ENCODE data around the gene PIK3AP1. TPM values are rescaled to one million over a fixed set of nuclear protein-coding genes. Genes with fewer than 3 reads are reported as not detected.

PIK3AP1 gene
- total RNA-seq, 3 donors from 2014 or later, result 3.2 to 6.9 (median 5.7) TPM

GRCh38 chr10:96660297-96660696 lies 60.0 kb downstream of the PIK3AP1 start:
- Mint-ChIP-seq H3K9me3 (no peaks in the 10 kb centered on the region), H3K27me3 (ENCODE audit: low read depth) (no peaks in the 10 kb centered on the region)
- DNase-seq, result no peak

DNA sequence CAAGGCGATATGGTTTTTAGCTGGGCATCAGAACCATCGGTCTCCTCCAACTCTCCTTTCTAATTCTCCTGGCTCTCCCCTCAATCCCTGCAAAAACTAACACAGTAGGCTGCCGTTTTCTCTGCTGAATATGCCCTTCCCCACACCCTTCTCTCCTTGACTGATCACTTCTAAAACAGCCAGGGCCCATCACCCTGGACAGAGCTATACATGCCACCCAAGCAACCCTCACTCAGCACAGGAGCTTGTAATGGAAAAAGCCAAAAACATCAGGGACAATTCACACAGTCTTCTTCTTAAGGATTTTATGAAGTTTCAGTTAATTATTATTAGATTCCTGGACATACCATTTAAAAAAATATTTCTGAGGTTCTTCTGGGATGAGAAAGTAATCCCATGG lies 61.5 kb downstream of the PIK3AP1 start:
- Mint-ChIP-seq H3K36me3 (ENCODE audit: insufficient read depth) (peaks cover 2% of the 10 kb centered on the region), H3K27me3 (ENCODE audit: low read depth) (no peaks in the 10 kb centered on the region), H3K4me1 (ENCODE audit: low read depth) (peaks cover 16% of the 10 kb centered on the region), H3K9me3 (no peaks in the 10 kb centered on the region), H3K4me3 (no peak overlapping the region)
- ATAC-seq, result no peak
- DNase-seq, result no peak

More at GRCh38 chr10:96660297-96660696, 60.0 kb downstream of the PIK3AP1 start:
- Mint-ChIP-seq H3K4me3 (no peak overlapping the region), H3K36me3 (ENCODE audit: insufficient read depth) (peaks cover 2% of the 10 kb centered on the region), H3K4me1 (ENCODE audit: low read depth) (peaks cover 16% of the 10 kb centered on the region)
- ATAC-seq, result no peak

GRCh38 chr10:96657385-96657784 lies 62.9 kb downstream of the PIK3AP1 start:
- no peaks in the 10 kb centered on the region for H3K27me3 Mint-ChIP-seq (ENCODE audit: low read depth)
- peaks cover 15% of the 10 kb centered on the region for H3K4me1 Mint-ChIP-seq (ENCODE audit: low read depth)
- ATAC-seq (no peak), DNase-seq (no peak)
- H3K4me3 Mint-ChIP-seq, result no peak overlapping the region
- H3K9me3 Mint-ChIP-seq, result no peaks in the 10 kb centered on the region
- H3K36me3 Mint-ChIP-seq (ENCODE audit: insufficient read depth), result peaks cover 2% of the 10 kb centered on the region

DNA sequence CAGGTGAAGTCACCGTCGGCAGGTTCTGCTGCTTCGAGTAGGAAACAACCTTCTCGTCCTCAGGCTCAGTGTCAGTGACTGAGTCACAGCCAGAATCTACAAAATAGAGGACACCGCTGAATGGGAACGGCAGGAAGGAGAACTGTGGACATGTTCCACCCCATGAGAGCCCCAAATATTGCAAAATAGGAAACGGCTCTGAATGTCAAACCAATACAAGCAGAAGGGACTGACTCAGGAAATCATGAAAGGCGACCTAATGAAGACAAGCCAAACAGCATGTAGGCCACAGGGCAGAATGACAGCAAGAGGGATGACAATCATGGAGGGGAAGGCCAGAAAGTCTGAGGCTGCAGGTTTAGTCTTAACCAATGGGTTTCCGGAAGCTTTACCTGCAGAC lies 63.5 kb downstream of the PIK3AP1 start:
- Mint-ChIP-seq H3K36me3 (ENCODE audit: insufficient read depth) (peaks cover 2% of the 10 kb centered on the region), H3K4me3 (no peak overlapping the region), H3K4me1 (ENCODE audit: low read depth) (peaks cover 20% of the 10 kb centered on the region), H3K9me3 (no peaks in the 10 kb centered on the region), H3K27me3 (ENCODE audit: low read depth) (no peaks in the 10 kb centered on the region)
- no peak for ATAC-seq
- no peak for DNase-seq

GRCh38 chr10:96656198-96656577 lies 64.1 kb downstream of the PIK3AP1 start:
- DNase-seq (no peak), ATAC-seq (no peak)
- H3K36me3 Mint-ChIP-seq (ENCODE audit: insufficient read depth), result peaks cover 2% of the 10 kb centered on the region
- no peaks in the 10 kb centered on the region for H3K9me3 Mint-ChIP-seq
- H3K4me3 Mint-ChIP-seq, result no peak overlapping the region
- H3K27me3 Mint-ChIP-seq (ENCODE audit: low read depth), result no peaks in the 10 kb centered on the region
- peaks cover 26% of the 10 kb centered on the region for H3K4me1 Mint-ChIP-seq (ENCODE audit: low read depth)

GRCh38 chr10:96655461-96656197 lies 64.7 kb downstream of the PIK3AP1 start:
- no peaks in the 10 kb centered on the region for H3K9me3 Mint-ChIP-seq
- H3K4me3 Mint-ChIP-seq, result no peak overlapping the region
- no peak for ATAC-seq
- peaks cover 31% of the 10 kb centered on the region for H3K4me1 Mint-ChIP-seq (ENCODE audit: low read depth)
- peaks cover 2% of the 10 kb centered on the region for H3K36me3 Mint-ChIP-seq (ENCODE audit: insufficient read depth)
- no peak for DNase-seq
- H3K27me3 Mint-ChIP-seq (ENCODE audit: low read depth), result no peaks in the 10 kb centered on the region

DNA sequence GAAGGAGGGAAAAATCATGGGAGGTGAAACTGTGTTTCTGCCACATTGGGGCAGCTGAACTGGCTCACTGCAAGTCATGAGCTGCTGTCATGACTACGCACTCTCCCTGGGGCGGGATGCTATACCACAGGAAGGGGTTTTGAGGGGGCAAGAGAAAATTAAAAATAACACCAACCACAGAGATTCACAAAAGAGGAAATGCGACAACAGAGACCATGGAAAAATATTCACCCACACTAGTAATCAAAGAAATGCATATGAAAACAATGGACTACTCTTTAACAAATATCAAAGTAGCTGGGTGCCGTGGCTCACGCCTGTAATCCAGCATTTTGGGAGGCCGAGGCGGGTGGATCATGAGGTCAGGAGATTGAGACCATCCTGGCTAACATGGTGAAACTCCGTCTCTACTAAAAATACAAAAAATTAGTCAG lies 68.3 kb downstream of the PIK3AP1 start:
- Mint-ChIP-seq H3K27me3 (ENCODE audit: low read depth) (no peaks in the 10 kb centered on the region), H3K4me3 (no peak overlapping the region), H3K36me3 (ENCODE audit: insufficient read depth) (peaks cover 2% of the 10 kb centered on the region), H3K9me3 (no peaks in the 10 kb centered on the region), H3K4me1 (ENCODE audit: low read depth) (peaks cover 40% of the 10 kb centered on the region)
- DNase-seq, result no peak
- ATAC-seq, result peak in 1 of 2 donors; percentile 61

- Mint-ChIP-seq H3K9me3 (no peaks in the 10 kb centered on the region), H3K4me1 (ENCODE audit: low read depth) (peaks cover 44% of the 10 kb centered on the region), H3K36me3 (ENCODE audit: insufficient read depth) (peaks cover 2% of the 10 kb centered on the region), H3K27me3 (ENCODE audit: low read depth) (no peaks in the 10 kb centered on the region), H3K4me3 (no peak overlapping the region)
- DNase-seq (no peak), ATAC-seq (peak in 1 of 2 donors; percentile 41)
These were observed 69.4 kb downstream of the PIK3AP1 start for GRCh38 chr10:96650958-96651357.

DNA sequence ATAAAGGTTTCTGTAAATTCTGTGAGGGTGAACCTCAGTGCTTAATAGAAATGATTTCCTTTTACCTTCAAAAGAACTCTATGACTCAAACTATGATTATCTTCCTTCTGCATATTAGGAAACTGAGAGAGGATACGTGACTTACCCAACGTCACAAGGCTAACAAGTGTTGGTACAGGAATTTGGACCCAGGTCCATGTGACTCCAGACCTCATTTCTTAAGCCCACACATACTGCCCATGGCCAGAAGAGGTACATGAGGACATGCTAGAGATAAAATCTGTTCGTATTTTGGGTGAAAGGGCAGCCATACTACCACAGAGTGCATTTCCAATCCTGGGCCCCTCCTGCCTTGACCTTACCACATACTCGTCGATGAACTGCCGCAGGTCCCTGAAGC lies 72.0 kb downstream of the PIK3AP1 start:
- Mint-ChIP-seq H3K27me3 (ENCODE audit: low read depth) (no peaks in the 10 kb centered on the region), H3K4me3 (no peak overlapping the region), H3K9me3 (no peaks in the 10 kb centered on the region), H3K4me1 (ENCODE audit: low read depth) (peaks cover 40% of the 10 kb centered on the region), H3K36me3 (ENCODE audit: insufficient read depth) (no peaks in the 10 kb centered on the region)
- DNase-seq (no peak), ATAC-seq (no peak)

- Mint-ChIP-seq H3K36me3 (ENCODE audit: insufficient read depth) (no peaks in the 10 kb centered on the region), H3K9me3 (no peaks in the 10 kb centered on the region), H3K27me3 (ENCODE audit: low read depth) (no peaks in the 10 kb centered on the region), H3K4me1 (ENCODE audit: low read depth) (peaks cover 39% of the 10 kb centered on the region), H3K4me3 (no peak overlapping the region)
- ATAC-seq, result no peak
- no peak for DNase-seq
These were observed 72.8 kb downstream of the PIK3AP1 start for GRCh38 chr10:96647466-96647865.

GRCh38 chr10:96646751-96647166 lies 73.6 kb downstream of the PIK3AP1 start:
- Mint-ChIP-seq H3K36me3 (ENCODE audit: insufficient read depth) (no peaks in the 10 kb centered on the region), H3K4me1 (ENCODE audit: low read depth) (peaks cover 32% of the 10 kb centered on the region), H3K9me3 (no peaks in the 10 kb centered on the region), H3K27me3 (ENCODE audit: low read depth) (no peaks in the 10 kb centered on the region), H3K4me3 (no peak overlapping the region)
- no peak for ATAC-seq
- DNase-seq, result no peak

- no peak overlapping the region for H3K4me3 Mint-ChIP-seq
- no peaks in the 10 kb centered on the region for H3K36me3 Mint-ChIP-seq (ENCODE audit: insufficient read depth)
- no peak for ATAC-seq
- peaks cover 28% of the 10 kb centered on the region for H3K4me1 Mint-ChIP-seq (ENCODE audit: low read depth)
- DNase-seq, result no peak
- no peaks in the 10 kb centered on the region for H3K27me3 Mint-ChIP-seq (ENCODE audit: low read depth)
- H3K9me3 Mint-ChIP-seq, result no peaks in the 10 kb centered on the region
These were observed 74.0 kb downstream of the PIK3AP1 start for GRCh38 chr10:96646301-96646700.

DNA sequence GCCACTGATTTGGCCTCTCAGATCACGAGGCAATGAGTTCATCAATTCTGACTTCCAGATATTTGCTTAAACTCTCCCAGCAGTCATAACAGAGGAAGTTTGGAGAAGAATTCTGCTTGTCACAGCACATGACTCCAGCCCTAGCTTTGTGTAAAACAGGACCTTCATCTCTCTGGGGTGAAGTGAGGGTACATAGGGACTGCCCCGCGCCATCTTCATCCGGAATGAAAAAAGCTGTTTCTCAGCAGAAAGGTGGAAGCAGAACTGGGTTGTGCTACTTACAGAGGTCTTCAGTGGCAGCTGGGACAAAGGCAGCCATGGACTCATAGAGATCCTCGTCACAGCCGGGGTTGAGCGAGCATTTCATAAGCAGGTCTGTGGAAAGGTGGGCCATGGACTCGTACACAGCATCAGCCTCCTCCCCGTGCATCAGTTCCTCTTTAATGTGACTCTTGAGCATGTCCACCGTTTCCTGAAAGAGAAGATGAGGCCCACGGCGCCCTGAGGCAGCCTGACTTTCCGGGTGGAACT lies 75.1 kb downstream of the PIK3AP1 start:
- peaks cover 19% of the 10 kb centered on the region for H3K4me1 Mint-ChIP-seq (ENCODE audit: low read depth)
- no peaks in the 10 kb centered on the region for H3K9me3 Mint-ChIP-seq
- H3K4me3 Mint-ChIP-seq, result no peak overlapping the region
- no peaks in the 10 kb centered on the region for H3K36me3 Mint-ChIP-seq (ENCODE audit: insufficient read depth)
- ATAC-seq (no peak), DNase-seq (no peak)
- H3K27me3 Mint-ChIP-seq (ENCODE audit: low read depth), result no peaks in the 10 kb centered on the region

DNA sequence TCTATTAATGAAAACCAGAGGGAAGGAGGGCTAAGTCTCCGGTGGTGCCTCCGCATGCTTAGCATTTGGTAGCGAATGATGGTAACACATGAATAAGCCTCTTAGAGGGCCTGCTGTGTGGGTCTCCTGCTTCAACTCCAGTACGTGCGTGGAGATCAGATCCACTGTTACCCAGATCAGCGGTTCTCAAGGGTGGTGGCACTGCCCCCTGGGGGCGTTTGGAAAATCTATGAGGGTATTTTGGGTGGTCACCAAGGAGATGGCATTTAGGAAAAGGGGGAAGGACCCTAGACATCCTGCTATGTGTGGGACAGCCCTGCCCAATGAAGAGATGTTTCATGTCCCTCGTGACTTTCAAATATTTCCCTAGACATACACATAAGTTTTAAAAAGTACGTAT lies 76.4 kb downstream of the PIK3AP1 start:
- no peaks in the 10 kb centered on the region for H3K9me3 Mint-ChIP-seq
- no peak overlapping the region for H3K4me3 Mint-ChIP-seq
- H3K27me3 Mint-ChIP-seq (ENCODE audit: low read depth), result no peaks in the 10 kb centered on the region
- no peak for ATAC-seq
- no peak for DNase-seq
- H3K4me1 Mint-ChIP-seq (ENCODE audit: low read depth), result peaks cover 20% of the 10 kb centered on the region
- H3K36me3 Mint-ChIP-seq (ENCODE audit: insufficient read depth), result no peaks in the 10 kb centered on the region

DNA sequence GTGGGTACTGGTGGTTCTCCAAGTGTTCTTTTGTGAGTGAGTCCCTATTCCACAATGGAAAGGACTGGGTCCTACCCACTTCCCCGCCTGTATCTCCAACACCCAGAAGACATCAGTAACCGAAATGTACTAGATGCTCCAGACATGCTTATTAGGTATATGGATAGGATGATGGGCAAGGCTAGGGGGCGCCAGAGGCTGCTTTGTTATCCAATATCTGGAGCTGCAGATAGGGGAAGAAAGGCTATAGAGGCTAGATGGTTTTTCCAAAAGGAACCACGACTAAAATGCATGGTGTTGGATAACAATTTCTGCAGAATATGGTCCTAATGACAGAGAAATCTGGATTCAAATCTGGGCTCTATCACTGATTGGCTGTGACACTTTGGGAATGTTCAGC lies 77.3 kb downstream of the PIK3AP1 start:
- Mint-ChIP-seq H3K36me3 (ENCODE audit: insufficient read depth) (no peaks in the 10 kb centered on the region), H3K9me3 (no peaks in the 10 kb centered on the region), H3K27me3 (ENCODE audit: low read depth) (no peaks in the 10 kb centered on the region), H3K4me1 (ENCODE audit: low read depth) (peaks cover 18% of the 10 kb centered on the region), H3K4me3 (no peak overlapping the region)
- ATAC-seq (peak in 1 of 2 donors; percentile 47), DNase-seq (peak; percentile 40)

Data from activated T-cell treated with anti-CD3 and anti-CD28 coated beads, Interleukin-2, amount 50 U/mL, for 4 hours (primary cell).